Stimulated activated CD8-positive, alpha-beta memory T cell treated with anti-CD3 and anti-CD28 coated beads, Interleukin-15, amount 100 ng/mL, for 4 hours (primary cell): ENCODE measurements around the gene S100B.
"Not testable (repeated sequence)": the region's sequence is repeated elsewhere in the genome, so short reads cannot be mapped to it uniquely, and the experiment has no call there.

Source experiments
- DNase-seq, 2 donors: peaks; one replicate each; pipeline ENCODE4 v3.0.0-alpha.2; 2020; ENCODE audit warnings: low read depth in 2 of 2

The S100B gene

DNA sequence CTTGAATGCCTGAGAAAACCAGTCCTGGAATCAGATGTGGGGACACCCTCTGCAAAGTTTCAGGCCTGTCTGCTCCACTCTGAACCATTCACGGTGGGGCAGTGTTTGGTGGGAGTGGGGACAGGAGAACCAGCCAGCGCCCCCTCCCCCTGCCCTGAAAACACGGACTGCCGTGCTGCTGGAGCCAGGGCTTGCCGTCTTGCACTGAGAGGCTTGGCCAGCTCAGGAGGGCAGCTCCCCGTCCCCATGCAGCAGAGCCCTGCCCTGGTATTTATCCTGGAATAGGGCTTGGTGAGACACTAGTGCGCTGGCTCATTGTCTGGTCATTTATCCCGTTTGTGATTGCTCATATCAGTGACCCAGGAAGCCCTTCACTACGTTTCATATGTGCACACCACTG, 3.9 kb downstream of the S100B start:
- no peak for DNase-seq

DNA sequence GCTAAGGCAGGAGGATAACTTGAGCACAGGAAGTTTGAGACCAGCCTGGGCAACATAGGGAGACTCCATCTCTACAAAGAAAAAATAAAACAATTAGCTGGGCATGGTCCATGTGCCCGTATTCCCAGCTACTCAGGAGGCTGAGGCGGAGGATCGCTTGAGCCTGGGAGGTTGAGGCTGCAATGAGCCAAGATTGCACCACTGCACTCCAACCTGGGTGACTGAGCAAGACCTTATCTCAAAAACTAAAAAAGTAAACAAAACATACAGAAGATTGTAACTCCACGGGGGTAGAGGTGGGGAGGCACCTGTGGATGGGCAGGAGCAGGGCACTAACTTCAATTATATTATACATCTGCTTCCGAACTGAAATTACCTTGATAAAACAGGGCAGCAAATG, 4.6 kb downstream of the S100B start:
- no peak for DNase-seq

DNA sequence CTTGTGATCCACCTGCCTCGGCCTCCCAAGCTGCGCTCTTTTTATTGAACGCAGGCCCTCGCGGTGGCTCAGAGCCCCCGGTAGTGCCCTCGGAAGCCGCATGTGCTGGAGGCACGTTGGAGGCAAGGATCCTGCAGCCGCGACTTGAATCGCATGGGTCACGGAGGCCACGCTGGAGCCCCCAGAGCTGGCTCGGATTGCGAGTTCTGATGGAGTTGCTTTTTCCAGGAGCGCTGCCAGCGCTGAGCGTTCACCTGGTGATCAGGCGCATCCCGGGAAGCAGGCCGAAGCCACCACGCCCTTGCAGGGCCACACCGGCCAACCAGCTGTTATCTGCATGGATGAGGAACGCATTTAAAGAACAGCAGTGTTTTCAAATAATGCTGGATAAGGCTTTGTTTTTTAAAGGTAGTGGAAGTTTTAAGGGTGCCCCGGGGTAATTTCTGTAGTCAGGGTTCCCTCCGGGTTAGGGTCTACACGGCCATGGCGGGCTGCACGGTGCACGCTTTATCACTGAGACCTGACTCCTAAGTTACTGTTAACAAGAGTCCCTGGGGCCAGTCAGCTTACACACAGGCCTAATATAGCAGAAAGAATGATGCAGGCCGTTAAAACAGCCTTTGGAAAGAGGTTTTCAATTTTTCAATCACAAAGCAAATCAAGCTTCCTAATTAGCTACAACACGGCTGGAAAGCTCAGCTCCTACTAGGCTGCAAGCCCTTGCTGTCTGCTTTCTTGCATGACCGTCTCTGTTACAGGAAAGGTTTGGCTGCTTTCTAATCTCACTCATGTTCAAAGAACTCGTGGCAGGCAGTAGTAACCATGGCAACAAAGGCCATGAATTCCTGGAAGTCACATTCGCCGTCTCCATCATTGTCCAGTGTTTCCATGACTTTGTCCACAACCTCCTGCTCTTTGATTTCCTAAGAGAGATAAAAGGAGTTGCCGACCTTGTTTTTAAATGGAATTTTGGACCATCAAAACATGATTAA, 6.0 kb downstream of the S100B start:
- no peak for DNase-seq

DNA sequence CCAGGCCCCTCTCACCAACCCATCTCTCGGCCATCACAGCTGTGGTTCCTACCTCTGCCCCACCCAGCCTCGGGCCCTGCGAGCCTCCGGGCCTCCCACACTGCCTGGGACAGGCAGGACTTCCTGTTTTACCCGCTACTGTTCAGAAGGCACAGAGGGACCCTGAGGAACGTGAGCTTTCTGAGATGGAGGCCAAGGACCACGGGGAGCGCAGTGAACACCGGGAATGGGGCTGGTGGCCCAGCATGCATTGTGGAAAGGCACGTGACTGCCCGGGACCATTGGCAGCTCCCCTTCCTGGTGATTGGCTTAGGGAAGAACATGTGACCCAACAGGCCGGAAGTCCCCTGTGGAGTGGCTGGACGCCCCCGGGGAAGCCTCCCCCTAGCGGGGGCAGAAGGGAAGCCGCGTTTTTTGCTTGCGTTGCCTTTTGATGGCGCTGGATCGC, 7.0 kb downstream of the S100B start:
- no peak for DNase-seq

DNA sequence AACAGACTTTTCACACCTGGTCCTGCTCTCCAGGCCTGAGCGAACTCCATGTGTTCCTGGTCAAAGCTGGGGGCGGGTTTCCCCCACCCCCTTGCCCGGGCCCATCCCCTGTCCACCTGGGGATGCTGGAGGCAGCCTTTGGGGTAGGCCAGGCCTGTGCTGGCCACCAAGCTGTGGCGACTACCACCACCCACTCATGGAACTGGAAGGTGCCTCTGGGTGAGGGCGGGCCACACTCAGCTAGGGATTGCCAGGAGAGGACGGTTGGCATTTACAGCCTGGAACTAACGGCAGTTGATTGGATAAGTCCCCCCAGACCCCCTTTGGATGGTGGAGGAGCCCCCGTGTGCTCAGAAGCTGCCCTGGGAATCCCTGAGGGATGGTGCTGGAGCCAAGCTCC, 7.9 kb downstream of the S100B start:
- DNase-seq = no peak

DNA sequence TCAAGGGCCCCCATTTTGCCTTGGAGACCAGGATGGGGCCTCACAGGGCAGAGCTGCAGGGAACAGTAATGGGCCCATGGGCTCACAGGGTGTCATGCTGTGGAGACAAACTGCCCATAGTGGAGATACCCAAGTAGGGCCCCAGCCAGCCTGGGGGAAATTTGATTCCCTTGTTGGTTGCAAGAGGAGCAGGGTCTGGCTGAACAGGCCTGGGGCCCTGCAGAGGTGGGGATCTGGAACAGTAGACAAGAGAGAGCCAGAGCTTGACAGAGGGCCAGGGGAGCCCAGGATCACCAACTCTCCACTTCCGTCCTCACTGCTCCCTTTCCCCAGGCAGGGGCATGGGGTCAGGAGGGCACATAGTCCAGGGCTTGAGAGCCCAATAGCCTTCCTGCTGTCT, 8.7 kb downstream of the S100B start:
- no peak for DNase-seq

DNA sequence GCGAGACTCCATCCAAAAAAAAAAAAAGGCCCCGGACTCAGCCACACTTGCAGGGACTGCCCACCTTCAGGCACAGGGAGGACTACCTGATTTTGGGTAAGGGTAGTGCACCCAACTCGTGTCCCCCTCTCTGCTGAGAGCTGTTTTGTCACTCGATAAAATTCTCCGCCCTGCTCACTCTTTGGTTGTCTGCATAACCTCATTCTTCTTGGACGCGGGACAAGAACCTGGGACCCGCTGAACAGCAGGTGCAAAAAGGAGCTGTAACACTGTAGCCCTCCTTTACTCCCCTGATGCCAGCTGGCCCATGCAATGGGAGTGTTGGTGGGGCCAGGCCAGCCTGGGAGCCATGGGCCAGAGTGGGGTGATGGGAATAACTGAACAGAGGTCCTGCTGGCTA, 10.6 kb downstream of the S100B start:
- no peak for DNase-seq

DNA sequence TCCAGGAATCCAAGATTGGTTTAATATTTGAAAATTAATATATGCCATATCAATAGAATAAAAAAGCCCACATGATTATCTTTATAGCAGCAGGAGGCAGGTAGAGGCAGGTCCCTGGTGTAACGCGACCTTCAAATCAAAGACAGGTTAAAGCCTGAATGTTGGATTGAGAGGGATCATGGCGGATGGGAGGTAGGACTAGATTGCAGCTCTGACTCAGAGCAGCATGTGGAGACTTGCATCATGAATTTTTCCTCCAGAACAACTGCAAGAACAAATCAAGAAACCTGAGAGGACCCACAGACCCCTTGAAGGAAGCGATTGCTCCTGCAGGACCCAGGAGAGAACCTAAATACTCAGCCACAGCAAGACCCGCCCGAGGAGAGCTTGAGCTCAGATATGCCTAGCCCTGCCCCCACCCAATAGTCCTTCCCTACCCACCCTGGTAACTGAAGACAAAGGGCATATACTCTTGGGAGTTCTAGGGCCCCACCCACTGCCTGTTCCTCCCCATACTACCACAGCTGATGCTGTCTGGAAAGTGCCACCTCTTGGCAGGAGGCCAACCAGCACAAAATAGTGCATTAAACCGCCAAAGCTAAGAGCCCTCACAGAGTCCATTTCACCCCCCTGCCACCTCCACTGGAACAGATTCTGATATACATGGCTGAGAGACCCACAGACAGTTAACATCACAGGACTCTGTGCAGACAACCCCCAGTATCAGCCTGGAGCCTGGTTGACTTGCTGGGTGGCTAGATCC, 19.5 kb downstream of the S100B start:
- DNase-seq = no peak

DNA sequence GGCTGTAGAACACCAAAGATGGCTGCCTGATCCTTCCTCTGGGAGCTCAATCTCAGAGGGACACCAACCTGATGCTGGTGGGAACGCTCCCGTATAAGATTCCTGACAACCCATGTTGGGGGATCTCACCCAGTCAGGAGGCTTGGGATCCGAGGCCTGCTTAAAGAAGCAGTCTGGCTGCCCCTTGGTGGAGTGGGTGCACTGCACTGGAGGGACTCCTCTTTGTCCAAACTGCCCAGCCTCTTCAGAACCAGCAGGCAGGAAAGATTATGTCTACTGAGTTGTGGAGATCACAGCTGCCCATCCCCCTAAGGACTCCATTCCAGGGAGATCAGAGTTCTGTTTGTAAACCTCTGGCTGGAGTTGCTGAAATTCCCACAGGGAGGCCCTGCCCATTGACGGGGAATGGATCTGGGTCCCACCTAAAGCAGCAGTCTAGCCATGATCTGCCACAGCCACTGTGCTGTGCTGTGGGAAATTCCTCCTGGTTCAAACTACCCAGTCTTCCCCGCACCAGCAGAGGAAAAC, 23.0 kb downstream of the S100B start:
- no peak for DNase-seq

DNA sequence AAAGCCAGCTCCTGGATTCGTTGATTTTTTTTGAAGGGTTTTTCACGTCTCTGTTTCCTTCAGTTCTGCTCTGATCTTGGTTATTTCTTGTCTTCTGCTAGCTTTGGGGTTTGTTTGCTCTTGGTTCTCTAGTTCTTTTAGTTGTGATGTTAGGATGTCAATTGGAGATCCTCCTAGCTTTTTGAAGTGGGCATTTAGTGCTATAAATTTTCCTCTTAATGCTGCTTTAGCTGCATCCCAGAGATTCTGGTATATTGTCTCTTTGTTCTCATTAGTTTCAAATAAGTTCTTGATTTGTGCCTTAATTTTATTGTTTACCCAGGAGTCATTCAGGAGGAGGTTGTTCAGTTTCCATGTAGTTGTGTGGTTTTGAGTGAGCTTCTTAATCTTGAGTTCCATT, 25.5 kb downstream of the S100B start:
- DNase-seq = not testable (repeated sequence)

DNA sequence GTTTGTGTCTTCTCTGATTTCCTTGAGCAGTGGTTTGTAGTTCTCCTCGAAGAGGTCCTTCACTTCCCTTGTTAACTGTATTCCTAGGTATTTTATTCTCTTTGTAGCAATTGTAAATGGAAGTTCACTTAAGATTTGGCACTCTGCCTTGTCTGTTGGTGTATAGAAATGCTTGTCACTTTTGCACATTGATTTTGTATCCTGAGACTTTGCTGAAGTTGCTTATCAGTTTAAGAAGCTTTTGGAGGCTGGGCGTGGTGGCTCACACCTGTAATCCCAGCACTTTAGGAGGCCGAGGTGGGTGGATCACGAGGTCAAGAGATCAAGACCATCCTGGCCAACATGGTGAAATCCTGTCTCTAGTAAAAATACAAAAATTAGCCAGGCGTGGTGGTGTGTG, 27.1 kb downstream of the S100B start:
- not testable (repeated sequence) for DNase-seq

DNA sequence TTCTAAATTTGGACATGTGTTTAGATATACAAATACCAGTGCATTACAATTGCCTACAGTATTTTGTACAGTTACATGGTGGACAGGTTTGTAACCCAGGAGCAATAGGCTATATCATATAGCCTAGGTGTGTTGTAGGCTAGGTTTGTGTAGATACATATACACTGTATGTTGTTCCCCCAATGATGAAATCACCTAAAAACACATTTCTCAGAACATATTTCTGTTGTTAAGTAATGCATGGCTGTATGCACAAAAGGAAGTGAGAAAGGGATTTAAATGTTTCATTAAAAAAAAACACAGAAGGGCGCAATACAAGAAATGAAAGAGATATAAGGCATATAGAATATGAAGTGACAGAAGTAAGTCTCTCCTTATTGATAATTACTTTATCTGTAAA, 32.0 kb downstream of the S100B start:
- no peak for DNase-seq

DNA sequence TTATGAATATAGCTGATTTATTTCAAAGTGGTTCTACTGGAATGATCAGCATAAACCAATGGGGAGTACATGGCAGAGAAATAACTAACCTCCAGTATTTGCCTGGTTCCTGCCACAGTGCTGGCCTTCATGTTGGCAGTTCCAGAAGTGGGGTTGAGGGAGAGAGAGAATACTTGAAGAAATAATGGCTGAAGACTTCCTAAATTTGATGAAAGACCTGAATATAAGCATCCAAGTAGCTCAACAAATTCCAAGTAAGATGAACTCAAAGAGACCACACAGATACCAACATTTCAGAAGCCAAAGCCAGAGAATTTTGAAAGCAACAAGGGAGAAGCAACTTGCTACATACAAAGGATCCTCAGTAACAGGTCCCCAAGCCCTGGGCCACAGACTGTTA, 34.3 kb downstream of the S100B start:
- no peak for DNase-seq

DNA sequence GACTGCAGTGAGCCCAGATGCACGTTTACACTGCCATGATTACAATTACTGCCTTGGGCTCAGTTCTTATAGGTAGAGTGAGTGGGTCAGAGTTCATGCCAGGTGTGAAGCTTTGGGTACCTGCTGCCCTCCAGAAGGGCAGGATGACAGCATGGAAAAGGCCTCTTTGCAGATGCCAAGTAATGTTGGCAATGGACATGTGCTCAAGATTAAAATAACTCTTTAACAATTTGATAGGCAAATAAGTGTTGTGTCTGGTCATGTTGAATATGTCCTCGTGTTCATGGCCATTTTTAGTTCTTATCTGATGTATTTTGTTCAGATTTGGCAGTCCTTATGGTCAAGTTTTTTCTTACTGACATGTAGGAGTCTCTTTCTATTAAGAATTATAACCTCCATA, 34.8 kb downstream of the S100B start:
- no peak for DNase-seq

DNA sequence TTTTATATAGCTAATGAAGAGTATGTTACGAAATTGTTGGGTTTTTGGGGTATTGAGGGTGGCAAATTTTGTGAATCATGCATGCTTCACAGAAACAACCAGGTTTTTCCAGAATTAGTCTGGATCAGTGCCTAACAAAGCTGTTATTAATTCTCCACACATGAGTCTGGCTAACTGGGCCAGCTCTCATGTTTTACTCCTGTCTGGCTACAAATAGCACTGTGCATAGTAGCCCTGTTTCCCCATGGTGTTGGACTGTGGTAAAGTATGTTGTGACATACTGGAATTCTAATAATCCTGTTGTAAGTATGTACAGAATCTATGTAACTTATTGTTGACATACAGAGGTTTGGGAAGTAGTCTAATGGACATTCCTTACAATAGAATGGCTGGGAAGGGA, 35.8 kb downstream of the S100B start:
- no peak for DNase-seq

DNA sequence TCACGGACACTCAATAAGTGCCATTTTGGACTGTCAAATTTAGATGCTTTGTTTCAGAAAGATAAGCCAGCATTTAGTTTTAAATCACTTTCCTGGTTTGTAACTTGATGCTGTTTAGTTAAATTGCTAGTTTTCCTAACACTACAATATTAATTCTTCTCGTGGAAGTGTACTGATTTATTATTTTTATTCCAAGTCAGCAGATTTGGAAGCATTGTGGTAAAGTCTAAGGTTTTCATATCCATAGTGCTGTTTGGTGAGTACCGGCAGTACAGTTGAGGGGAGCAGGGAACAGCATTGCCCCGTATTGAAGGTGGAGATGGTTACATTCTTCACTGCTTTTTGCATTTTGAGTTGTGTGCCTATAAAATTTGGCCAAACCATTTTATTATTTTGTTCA, 36.3 kb downstream of the S100B start:
- no peak for DNase-seq

DNA sequence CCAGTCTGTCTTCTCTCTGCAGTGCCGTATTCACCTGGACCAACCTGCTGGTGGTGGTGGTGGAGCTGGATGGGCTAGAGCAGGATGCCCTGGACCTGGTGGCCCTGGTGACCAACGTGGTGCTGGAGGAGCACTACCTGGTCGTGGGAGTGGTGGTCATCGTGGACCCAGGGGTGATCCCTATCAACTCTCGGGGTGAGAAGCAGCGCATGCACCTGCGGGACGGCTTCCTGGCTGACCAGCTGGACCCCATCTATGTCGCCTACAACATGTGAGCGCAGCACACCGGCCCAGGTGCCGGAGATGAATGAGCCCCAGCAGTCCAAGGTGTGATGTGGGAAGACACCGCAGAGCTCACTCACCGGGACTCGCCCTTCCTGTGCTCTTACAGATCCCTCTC, 37.5 kb downstream of the S100B start:
- no peak for DNase-seq

DNA sequence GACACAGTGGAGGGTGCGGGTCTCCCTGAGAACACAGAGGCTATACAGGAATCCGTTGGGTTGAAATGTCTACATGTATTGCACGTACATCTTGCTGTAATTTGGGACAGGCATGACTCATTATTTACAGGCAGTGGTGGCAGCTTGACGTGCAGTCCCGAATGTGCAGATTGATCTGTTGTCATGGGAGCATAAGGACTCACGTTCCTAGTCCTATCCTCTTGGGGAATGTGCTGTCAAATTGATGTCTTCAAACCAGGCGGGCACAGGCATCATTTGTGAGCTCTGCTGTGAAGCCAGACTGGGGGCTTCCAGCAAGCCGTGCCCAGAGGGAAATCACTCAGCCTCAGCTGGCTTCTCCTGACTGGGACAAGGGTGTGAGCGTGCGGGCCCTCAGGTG, 40.5 kb downstream of the S100B start:
- no peak for DNase-seq

DNA sequence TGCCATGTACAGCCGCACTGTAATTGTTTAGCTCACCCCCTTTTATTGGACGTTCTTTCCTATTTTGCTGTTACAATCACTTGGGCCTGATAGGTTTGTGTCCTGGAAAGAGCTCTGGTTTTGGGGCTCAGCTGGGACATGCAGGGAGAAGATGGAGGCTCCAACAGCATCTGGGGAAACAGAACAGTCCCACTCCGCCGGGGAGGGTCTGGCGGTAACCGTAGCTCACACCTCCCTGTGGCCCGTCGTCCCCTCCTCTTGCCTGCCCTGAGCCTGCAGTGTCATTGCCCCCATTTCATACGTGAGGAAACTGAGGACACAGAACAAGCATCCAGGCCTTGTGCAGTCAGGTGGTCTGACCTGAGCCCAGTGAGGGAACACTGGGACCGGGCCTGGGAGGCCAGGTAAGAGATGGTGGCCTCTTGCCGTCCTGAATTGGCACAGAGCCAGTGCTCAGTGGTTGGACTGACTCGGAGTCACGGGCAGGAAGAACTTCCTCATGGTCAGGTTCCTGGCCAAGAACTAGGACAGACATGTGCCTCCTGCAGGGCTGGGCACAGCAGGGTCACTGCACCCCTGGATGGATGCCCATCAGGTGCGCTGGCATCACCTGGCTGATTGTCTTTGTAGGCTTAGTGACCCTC, 41.8 kb downstream of the S100B start:
- DNase-seq = no peak

DNA sequence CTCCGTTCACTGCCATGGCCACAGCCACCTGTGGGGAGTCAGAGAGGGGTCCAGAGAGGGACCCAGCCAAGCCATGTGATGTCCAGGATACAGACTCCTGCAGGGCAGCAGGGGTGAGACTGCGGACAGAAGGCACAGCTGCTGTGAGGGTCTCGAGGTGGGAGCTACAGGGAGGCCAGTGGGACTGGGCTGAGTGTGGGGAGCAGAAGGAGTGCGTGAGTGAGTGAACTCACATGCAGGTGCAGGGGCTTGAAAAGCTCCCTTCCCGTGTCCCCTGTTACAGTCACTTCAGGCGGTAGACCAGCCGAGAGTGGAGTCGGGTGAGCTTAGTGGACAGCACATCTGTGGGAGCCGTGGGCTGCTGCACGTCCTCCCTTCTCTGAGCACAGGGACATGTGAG, 42.4 kb downstream of the S100B start:
- DNase-seq = no peak

DNA sequence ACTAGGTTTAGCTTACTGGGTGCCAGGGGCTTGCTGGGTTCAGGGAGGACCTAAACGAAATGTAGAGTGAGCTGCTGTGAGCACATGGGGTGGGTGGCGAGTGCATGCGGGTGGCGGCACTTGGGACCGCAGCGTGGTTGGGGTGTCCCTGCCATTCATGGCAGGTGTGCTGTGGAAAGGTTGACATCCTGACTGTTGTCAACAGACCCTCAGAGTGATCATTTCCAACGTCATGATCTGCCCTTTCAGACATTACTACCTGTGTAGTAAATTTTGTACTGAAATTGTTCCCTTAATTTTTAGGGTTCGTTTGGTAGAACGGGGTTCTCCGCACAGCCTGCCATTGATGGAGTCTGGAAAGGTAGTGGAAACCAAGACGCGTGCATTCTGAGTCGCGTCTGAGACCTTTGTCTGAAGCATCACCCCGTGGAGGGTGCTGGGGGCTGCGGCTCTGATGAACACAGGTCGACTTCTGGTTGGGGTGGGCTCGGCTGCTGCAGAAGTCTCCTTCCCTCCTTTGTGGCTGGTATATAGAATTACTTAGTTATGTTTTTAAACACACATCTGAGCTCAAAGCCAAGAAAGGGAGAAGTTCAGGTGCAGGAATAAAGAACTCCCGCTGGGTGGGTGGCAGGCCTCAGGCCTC, 43.3 kb downstream of the S100B start:
- no peak for DNase-seq
